ENCODE results near the gene NKX2-3. TPM values are rescaled to one million over a fixed set of nuclear protein-coding genes. Genes with fewer than 3 reads are reported as not detected.

The NKX2-3 gene
- not detected in 2 replicates for total RNA-seq

DNA sequence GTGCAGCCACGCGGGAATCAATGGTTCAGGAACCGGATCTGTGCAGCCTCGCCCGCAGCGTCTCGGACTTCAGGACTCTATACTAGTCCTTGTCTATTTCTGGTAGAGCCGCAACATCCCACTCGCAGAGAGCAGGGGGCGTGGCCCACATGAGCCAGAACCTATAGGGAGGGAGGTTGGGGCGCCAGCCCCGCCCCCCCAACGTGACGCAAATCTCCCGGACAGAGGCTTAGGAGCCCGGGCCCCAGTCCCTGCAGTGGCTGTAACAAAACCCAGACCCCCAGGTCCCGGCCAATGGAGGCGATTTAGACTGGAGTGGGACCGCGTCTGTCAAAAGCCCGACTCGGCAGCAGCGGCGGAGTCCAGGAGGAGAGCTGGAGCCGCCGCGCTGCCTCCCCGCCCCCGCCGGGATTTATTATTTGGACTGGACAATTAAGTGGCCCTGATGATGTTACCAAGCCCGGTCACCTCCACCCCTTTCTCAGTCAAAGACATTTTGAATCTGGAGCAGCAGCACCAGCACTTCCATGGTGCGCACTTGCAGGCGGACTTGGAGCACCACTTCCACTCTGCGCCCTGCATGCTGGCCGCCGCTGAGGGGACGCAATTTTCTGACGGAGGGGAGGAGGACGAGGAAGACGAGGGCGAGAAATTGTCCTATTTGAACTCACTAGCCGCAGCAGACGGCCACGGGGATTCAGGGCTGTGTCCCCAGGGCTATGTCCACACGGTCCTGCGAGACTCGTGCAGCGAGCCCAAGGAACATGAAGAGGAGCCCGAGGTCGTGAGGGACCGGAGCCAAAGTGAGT is at the start of gene NKX2-3:
Gene NKX2-3, plus strand, starts transcription at position 256 of the 809 bp plus-strand sequence. Its CDS starts 190 bp downstream, at position 446.
- intact Hi-C loops (cut with micrococcal nuclease) = loop anchor here (10.0 kb wide), 2 partner anchors 1602 to 1692 kb away; partner anchors contain the start of genes LBX1 and TLX1

- intact Hi-C loops (cut with micrococcal nuclease) = no loop called here
These were observed 47.8 kb upstream of the NKX2-3 start for GRCh38 chr10:99484626-99485581.

GRCh38 chr10:99487125-99487807 is 45.5 kb upstream of the NKX2-3 start:
- intact Hi-C loops (cut with micrococcal nuclease) = no loop called here

GRCh38 chr10:99489271-99489670 is 43.5 kb upstream of the NKX2-3 start:
- intact Hi-C loops (cut with micrococcal nuclease) = no loop called here

GRCh38 chr10:99497343-99498025 is 35.3 kb upstream of the NKX2-3 start:
- intact Hi-C loops (cut with micrococcal nuclease) = no loop called here

DNA sequence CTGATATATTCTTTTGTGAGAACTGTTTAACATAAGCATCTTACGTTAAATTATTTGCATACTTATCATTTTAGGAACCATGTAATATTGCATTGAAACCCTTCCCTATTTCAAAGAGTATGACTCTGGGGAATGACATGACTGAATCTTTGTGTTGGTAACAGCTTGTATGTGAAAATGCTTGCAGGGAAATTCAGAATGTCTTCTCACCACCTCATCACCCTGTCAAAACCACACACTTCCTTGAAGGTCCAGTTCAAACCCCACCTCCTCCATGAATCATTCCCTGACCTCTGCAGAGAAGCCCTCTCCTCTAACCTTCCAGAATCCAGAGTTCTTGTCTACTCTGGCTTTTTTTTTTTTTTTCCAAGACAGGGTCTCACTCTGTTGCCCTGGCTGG is 26.3 kb upstream of the NKX2-3 start:
- intact Hi-C loops (cut with micrococcal nuclease) = no loop called here

GRCh38 chr10:99507265-99507664 is 25.5 kb upstream of the NKX2-3 start:
- intact Hi-C loops (cut with micrococcal nuclease) = no loop called here

DNA sequence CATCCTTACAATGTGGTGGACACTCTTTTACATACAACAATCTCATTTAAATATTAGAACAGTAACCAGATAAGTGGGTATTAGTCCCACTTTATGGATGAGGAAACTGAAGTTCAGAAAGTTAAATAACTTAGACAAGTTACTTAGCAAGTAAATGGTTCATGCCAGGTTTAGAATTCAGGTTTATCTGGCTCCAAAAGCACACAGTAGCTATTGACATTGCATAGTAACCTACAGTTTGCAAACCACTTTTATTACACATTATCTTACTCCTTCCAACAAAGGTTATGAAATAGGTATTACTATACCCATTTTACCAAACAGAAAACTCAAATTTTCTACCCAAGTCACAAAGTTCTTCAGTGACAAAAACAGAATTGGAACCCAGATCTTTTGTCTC is 19.7 kb upstream of the NKX2-3 start:
- intact Hi-C loops (cut with micrococcal nuclease) = no loop called here

DNA sequence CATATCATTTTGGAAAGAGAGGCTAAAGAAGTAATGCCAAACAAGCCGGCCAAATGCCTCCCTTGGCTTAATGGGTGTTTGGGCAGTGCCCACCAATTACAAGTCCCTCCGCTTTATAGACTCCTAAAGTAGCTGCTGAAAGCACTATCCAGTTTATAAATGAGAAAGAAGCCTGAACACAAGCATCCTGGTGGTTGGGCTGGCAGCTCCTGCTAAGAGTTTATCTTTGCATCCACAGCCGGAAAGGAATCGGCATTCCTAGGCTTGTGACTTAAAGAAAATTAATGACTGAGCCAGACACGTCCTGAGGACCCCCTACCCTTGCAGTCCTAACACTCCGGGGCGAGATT is 13.1 kb upstream of the NKX2-3 start:
- intact Hi-C loops (cut with micrococcal nuclease) = no loop called here

DNA sequence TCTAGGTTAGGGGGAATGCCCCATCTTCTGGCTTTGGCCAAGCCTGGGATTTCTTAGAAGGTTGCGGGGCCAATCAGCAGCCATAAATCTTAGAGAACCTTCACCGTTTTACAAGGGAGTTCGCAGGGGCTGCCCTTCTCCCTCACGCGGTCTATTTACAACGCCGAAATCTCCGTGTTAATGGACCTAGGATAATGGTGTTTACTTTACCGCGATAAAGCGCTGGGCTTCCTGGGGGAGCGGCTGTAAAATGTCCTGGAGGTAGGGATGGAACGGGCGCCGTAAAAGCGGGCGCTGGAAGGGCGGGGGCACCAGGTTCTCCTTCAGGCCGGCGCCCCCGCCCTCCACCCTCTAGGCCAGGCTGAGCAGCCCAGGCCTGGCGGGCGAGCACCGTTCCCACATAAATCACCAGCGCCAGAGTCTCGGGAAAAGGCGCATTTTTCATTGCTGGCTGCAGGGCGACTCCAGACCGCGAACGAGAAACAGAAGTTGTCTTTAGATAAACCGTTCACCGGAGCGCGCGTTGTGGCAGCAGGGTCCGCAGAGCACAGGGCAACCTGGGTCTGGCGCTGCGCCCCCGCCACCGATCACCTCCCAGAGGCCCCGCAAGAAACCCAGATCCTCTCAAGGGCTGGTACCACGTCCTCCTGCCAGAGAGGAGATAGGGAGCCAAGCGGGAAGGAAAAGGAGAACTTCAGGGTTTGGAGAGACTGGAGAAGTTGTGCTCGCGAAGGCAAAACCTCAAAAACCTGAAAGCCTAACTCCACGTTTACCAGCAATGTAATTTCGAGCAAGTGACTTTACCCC is 12.5 kb upstream of the NKX2-3 start:
- intact Hi-C loops (cut with micrococcal nuclease) = no loop called here

- intact Hi-C loops (cut with micrococcal nuclease) = no loop called here
These were observed 11.6 kb upstream of the NKX2-3 start for GRCh38 chr10:99520847-99521764.

DNA sequence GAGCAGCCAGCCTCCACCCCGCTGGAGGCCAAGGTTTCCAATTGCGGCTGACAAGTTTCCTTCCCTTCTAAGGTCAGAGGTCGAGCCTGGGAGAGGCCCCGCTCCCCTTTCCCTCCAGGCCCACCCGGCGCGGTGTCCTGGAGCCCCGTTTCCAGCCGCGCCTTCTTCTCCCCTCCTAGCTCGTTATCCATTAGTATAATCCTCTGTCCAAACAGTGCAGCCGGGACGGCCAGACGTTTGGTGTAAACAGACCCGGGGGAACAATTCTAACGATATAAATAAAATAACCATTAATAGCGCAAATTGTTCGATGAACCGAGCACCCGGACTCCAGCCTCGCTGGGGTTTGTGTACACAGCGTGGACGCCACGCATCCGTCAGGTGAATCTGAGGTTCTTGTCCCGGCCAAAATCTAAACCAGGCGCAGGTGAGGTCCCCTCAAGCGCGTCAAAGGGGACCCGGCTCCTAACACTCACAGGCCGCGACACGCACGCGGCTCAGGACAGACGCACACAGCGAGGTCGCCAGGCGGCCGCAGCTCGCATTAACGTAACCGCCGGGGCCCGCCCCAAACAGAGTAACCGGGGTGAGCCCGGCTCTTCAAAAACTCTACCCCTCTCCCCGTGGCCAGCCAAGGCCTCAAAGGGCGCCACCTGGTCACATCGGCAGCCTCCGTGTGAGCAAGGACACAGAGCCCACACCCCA is 10.8 kb upstream of the NKX2-3 start:
- intact Hi-C loops (cut with micrococcal nuclease) = no loop called here

DNA sequence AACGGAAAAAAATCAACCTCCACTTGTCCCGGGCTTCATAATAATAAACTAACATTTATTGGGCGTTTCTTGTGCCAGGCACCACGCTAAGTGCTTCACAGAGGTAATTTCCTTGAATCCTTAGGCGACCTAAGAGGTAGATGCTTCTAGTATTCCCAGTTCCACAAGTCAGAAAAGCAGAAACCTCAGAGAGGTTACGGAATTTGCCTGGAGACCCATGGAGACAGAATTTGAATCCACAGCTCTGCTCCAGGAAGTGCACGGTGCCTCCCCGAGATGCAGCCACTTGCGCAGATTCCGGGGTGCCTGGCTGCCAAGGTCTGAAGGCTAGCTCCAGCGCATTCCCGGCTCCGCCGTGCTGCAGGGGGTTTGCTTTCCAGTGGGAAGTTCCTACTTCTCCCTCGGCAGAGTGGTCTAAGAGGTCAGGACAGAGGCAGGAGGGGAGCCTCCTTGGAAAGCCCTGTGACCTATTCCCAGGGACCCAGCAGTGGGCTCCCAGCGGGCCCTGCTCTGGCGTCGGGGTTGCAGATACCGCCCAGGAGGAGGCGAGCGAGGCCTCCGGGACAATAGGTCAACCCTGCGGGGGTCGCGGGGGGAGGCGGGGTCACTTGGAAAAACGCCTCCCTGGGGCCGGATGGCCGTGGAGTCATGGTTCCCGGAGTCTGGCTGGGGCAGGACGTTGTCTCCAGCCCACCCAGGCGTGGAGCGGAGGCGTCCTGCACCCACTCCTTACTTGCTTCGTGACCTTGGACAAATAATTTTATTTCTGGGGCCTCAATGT is 10.1 kb upstream of the NKX2-3 start:
- intact Hi-C loops (cut with micrococcal nuclease) = no loop called here

- intact Hi-C loops (cut with micrococcal nuclease) = no loop called here
These were observed 9.4 kb upstream of the NKX2-3 start for GRCh38 chr10:99523251-99523773.

GRCh38 chr10:99524050-99524666 is 8.6 kb upstream of the NKX2-3 start:
- intact Hi-C loops (cut with micrococcal nuclease) = no loop called here

DNA sequence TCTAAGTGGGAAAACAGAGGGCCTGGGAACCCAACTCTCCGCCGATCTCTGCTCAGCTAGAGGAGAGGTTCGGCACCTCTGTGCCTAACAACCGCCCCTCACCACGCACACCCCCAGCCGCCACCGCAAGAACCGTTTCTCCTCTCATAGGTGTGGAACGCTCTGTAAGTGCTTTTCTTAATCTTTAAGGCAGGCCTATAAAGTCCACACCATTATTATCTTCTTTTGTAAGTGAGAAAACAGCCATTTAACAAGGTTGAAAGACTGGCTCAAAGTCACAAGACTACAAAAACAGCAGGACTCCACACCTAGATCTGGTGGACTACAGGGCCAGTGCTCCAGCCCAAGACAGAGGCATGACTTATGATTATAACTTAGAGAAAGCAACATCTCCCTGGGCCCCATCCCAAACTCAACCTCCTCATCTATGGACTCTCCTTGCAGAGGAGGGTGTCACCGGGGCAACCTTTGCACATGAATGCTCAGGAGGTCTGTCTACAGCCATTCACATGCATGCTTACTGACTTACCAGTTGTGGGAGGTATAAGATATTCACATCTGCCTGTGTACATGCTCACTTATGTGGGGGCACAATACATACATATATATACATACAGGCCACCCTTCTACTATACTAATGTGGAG is 7.9 kb upstream of the NKX2-3 start:
- intact Hi-C loops (cut with micrococcal nuclease) = no loop called here

DNA sequence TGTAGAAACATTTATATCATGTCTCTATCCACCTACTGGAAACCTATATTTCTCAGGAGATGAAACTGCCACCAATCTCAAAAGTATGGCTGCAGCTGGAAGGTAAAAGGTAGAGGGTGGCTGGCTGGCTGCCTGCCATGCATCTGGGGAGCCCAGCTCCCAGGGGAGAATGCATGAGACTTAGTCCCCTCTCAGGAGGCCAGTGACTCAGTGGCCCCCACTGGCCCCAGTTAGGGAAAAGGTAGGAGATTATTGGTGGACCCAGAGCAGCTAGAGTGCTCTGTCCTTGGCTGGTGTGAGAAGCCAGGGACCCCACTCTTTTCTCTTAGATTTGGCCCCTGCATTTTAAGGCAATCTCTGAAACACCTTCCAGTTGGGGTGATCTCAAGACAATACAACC is 6.8 kb upstream of the NKX2-3 start:
- intact Hi-C loops (cut with micrococcal nuclease) = no loop called here
